Epithelial cell of proximal tubule (primary cell): ENCODE measurements around the gene TOM1. TPM values are rescaled to one million over a fixed set of nuclear protein-coding genes. Genes with fewer than 3 reads are reported as not detected.

Source experiments
- DNase-seq: peaks from one replicate; pipeline ENCODE4 v3.0.0-alpha.2; 2011; ENCODE audit warnings: low read depth
- H3K4me3 ChIP-seq: 2 replicates; pipeline ENCODE4 v1.5.1; 2011; ENCODE audit warnings: low read depth, mild to moderate bottlenecking, low read length
- total RNA-seq: library from RNA; depleted of rRNA; stranded (reverse); fragments of >200 nt; gene quantifications from 2 replicates; pipeline ENCODE4 v1.2.3, GENCODE V29; 2015
- TF ChIP-seq, protein P1 (sequence below): conservative IDR thresholded peaks from 2 replicates; pipeline ENCODE4 v1.5.1; 2012; ENCODE audit warnings: low read depth, mild to moderate bottlenecking, low read length

TOM1 gene
- total RNA-seq, 1 donor from 2014 or later = 24.0 TPM

DNA sequence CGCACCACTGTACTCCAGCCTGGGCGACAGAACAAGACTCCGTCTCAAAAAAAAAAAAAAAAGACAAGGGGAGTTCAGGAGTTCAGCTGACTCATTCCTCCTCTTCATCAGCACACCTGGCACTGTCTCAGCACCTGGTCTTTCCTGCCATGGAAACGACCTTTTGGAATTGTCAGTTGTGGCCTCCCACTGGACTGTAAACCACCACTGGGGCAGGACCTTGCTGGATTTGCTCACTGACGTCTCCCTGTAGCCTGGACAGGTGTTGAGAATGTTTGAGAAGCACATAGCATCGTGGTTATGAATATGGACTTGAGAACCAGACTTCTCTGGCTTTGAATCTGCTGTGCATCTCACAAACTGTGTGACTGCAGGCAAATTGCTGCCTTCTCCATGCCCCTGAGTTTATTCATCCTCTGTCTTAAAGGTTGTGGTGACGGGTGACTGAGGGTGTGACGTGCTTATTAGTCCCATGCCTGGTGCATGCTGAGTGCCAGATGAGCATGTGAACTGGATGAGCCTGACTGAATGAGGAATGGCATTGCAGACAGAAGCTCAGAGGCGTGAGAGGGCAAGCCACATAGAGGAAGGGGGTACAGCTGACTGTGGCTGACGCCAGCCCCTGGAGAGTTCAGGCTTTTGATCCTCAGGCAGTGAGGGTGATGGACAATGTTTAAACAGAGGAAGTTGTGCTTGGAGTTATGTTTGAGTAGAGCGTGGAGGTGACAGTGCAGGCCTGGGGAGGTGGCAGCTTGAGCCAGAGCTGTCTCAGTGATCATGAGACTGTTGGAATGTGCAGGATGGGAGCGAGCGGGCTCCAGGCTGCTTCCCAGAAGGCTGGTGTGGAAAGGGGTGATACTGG, 12.7 kb downstream of the TOM1 start:
- TF ChIP-seq, protein P1, sequence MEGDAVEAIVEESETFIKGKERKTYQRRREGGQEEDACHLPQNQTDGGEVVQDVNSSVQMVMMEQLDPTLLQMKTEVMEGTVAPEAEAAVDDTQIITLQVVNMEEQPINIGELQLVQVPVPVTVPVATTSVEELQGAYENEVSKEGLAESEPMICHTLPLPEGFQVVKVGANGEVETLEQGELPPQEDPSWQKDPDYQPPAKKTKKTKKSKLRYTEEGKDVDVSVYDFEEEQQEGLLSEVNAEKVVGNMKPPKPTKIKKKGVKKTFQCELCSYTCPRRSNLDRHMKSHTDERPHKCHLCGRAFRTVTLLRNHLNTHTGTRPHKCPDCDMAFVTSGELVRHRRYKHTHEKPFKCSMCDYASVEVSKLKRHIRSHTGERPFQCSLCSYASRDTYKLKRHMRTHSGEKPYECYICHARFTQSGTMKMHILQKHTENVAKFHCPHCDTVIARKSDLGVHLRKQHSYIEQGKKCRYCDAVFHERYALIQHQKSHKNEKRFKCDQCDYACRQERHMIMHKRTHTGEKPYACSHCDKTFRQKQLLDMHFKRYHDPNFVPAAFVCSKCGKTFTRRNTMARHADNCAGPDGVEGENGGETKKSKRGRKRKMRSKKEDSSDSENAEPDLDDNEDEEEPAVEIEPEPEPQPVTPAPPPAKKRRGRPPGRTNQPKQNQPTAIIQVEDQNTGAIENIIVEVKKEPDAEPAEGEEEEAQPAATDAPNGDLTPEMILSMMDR = no peak
- H3K4me3 ChIP-seq = no peak overlapping the region
- DNase-seq = peak; percentile 75

DNA sequence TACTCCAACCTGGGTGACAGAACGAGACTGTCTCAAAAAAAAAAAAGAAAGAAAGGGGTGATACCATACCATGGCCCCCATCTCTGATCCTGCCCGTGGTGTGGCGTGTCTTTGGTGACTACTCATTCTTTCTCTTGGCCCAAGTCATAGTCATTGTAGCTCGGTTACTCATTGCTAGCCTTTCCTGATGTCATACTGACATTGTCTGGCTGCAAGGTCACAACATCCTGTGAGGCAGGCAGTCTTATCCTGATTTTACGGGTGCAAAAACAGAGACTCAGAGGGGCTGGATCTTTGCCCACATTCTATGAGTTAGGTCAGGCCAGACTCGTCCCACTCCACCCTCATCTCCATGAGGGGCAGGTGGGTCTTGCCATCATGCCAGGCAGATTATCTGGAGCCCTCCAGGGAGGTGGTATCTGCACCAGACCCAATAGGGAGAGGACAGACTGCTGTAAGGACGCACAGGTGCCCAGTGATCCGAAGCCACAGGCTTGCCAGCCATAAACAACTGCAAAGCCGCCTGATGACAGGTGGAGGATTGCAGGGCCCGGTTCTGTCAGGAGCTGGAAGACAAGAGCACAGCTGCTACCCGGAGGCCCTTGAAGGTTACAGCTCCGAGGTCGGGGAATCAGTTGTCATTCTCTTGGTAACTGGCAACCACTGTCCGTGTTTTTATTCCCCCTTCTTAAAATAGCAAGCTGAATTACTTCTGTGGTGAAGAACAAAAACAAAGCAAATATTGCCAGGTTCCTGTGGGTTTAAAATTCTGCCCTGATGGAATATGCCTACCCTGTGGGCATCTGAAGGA, 13.8 kb downstream of the TOM1 start:
- H3K4me3 ChIP-seq = no peak overlapping the region
- DNase-seq = peak; percentile 85
- TF ChIP-seq, protein P1 = no peak

DNA sequence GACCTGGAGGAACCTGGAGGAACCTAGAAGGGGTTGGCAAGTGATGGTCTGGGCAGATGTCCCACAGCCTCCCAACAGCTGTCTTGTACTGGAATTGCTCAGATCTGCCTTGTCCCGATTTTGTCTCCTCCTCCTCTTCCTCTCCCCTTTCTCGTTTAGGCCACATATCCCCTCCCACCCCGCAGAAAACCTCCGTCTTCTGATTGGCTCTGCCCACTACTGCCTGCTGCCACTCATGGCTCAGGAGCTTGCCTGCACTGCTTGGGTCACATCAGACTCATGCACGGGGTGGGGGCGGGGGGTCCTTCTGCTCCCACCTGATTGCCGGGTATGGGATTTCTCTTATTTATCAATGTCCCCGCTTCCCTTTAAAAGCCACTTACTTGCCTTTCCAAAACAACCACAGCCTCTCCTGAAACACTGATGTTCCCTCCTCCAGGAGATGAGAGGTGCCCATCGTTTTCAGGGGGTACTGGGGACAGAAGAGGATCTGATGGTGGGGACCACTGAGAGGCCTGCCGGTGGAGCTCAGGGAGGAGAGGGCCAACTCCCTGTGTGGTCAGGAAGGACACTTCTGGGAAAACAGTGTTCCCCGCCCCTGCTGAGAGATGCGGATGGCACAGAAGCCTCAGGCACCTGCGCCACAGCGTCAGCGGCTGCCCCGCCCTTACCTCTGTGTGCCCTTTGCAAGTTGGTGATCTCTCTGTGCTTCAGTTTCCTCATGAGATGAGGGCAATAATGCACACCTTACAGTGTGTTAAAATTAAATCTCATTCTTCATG, 14.7 kb downstream of the TOM1 start:
- TF ChIP-seq, protein P1 = no peak
- no peak overlapping the region for H3K4me3 ChIP-seq
- DNase-seq = no peak

DNA sequence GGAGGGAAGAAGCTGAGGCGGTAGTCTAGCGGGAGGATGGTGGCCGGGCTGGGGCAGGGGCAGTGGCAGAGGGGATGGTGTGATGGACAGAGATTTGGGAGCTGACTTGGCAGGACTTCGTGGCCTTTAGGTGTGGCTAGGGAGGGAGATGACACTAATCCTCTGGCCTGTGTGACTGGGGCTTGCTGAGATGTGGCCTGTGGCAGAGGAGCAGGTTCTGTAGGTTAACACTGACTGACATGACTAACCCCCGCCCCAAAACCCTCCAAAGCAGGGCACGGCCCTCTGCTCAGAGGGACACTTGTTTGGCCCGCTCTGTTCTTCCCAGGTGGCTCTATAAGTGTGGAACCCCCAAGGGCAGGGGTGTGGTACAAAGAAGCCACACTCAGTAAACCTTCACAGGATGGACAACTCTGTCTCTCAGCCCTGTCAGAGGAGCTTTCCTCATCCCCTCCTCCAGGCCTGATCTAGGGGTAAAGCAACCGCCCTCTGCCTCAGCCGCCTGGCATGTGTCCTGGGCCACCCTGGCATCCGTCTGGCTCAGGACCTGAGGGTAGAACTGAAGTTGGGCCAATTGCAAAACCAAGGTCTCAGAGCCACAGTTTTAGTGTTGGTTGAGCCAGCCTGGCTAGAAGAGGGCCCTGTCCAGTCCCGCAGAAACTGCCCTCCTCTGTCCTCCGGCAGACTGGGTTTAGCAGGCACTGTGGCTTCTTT, 15.6 kb downstream of the TOM1 start:
- no peak overlapping the region for H3K4me3 ChIP-seq
- TF ChIP-seq, protein P1 = no peak
- no peak for DNase-seq

DNA sequence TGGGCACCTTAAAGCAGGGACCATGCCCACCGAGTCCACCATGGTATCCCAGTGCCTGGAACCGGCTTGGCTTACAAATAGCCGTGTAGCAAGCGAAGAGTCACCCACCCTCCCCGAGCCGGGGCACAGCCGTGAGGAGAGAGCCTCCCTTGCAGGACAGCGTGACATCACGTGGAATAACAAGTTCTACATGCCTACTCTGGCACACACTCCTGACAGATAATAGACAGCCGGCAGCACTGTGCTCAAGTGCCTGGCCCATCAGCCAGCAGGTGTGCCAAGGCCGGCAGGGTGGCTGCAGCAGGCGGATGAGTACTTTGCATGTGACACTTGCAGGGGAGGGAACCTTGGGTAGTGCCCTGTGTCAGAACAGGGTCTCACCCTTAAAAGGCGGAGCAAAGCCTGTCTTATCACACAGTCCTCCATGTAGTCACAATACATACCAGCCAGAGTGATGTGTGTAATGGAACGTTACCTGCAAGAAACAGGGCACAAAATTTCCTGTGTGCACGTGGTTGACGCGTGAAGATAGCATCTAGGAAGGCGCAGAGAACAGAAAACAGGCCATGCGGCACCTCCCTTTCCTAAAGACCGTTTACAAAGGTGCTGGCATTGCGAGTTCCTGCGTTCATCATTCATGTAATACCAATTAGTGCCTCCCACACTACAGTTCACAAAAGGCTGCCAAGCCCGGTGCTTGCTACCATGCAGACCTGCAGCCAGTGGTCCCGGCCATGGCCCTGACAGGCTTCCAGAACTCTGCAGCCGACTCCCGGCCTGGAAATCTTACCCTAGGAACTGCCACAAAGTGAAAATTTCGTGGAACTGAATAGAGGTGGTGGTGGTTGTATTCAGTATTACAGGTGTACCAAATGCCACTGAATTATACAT, 16.4 kb downstream of the TOM1 start:
- H3K4me3 ChIP-seq = no peak overlapping the region
- no peak for DNase-seq
- TF ChIP-seq, protein P1 = no peak
